Neuron (in vitro differentiated cells): ENCODE data around the gene UCN3.
"Not testable (repeated sequence)": the region's sequence is repeated elsewhere in the genome, so short reads cannot be mapped to it uniquely, and the experiment has no call there.

Experiments
- H2AFZ ChIP-seq: one replicate; pipeline ENCODE4 v1.6.1; 2013; ENCODE audit warnings: low read depth, mild to moderate bottlenecking, inconsistent platforms, low read length, moderate library complexity
- H3K27me3 ChIP-seq: one replicate; pipeline ENCODE4 v1.6.1; 2013; ENCODE audit warnings: low read length; ENCODE audit not compliant: insufficient read depth
- H3K36me3 ChIP-seq: one replicate; pipeline ENCODE4 v1.6.1; 2013; ENCODE audit warnings: low read length; ENCODE audit not compliant: insufficient read depth
- H3K4me1 ChIP-seq: one replicate; pipeline ENCODE4 v1.6.1; 2013; ENCODE audit warnings: low read length; ENCODE audit not compliant: insufficient read depth
- H3K4me3 ChIP-seq: 2 replicates; pipeline ENCODE4 v1.5.1; 2013; ENCODE audit warnings: mild to moderate bottlenecking, low read length, moderate library complexity
- H3K9me3 ChIP-seq: one replicate; pipeline ENCODE4 v1.6.1; 2013; ENCODE audit warnings: low read length

Gene UCN3

DNA sequence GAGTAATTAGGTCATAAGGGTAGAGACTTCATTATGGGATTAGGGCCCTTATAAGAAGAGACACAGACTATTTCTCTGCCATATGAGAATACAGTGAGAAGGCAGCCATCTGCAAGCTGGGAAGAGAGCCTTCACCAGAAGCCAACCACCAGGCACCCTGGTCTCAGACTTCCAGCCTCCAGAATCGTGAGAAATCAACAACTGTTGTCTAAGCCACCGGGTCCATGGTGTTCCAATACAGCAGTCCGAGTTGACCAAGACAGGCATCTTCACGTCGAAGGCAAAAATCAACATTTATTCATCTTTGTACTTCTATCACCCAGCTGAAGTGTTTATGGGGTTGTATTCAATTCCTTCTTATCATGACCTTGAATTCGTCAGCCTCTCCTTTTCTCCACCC lies 34.6 kb downstream of the UCN3 start:
- H3K4me3 ChIP-seq = no peak overlapping the region
- H3K36me3 ChIP-seq = no peaks in the 10 kb centered on the region
- no peaks in the 10 kb centered on the region for H3K4me1 ChIP-seq
- H3K27me3 ChIP-seq = peaks cover 3% of the 10 kb centered on the region
- H2AFZ ChIP-seq = no peak overlapping the region
- H3K9me3 ChIP-seq = no peaks in the 10 kb centered on the region

DNA sequence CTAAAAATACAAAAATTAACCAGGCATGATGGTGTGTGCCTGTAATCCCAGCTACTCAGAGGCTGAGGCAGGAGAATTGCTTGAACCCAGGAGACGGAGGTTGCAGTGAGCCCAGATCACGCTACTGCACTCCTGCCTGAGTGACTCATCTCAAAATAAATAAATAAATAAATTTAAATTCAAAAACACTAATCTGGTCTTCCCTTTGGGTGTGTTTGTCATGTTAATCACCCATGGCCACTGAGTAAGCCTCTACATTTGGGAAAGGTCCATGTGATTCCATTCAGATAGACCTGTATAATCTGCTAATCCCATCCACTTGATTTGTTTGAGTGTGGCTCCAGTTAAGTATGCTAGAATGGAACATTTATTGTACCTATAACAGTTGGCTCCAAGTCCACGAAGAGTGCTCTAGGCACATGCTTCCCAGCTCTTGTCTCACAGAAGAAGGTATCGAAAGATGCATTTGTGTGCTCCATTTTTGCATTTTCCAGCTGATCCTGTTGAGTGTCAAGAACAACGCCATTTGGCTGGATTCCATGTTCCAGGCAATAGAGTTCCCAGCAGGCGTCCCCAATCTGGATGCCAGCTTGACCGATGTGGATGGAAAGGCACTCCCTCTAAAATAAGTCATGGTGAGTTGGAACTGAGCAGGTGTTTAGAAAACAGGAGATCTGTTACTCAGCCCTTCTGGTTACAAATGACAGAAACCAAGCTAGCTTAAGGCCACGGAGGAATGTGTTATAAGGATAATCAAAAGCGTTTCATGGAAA lies 35.9 kb downstream of the UCN3 start:
- H3K4me1 ChIP-seq = no peaks in the 10 kb centered on the region
- H3K27me3 ChIP-seq = peaks cover 3% of the 10 kb centered on the region
- H3K36me3 ChIP-seq = no peaks in the 10 kb centered on the region
- no peak overlapping the region for H3K4me3 ChIP-seq
- H3K9me3 ChIP-seq = no peaks in the 10 kb centered on the region
- no peak overlapping the region for H2AFZ ChIP-seq

DNA sequence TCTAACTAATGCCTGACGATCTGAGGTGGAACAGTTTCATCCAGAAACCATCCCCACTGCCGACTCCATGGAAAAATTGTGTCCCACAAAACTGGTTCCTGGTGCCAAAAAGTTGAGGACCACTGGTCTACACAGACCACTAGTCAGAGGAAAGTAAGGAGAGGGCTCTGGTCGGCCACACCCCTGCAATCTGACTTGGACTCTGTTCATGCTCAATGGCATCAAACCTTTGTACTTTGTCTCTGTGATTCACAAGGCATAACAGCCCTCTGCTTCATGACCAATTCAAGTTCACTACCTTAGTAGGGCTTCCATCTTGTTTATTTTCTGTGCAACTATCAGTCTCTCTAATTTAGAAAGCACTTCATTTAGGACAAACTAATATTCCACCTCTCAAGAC lies 38.0 kb downstream of the UCN3 start:
- H3K9me3 ChIP-seq = no peaks in the 10 kb centered on the region
- no peaks in the 10 kb centered on the region for H3K4me1 ChIP-seq
- H2AFZ ChIP-seq = no peak overlapping the region
- no peaks in the 10 kb centered on the region for H3K36me3 ChIP-seq
- no peak overlapping the region for H3K4me3 ChIP-seq
- peaks cover 3% of the 10 kb centered on the region for H3K27me3 ChIP-seq

DNA sequence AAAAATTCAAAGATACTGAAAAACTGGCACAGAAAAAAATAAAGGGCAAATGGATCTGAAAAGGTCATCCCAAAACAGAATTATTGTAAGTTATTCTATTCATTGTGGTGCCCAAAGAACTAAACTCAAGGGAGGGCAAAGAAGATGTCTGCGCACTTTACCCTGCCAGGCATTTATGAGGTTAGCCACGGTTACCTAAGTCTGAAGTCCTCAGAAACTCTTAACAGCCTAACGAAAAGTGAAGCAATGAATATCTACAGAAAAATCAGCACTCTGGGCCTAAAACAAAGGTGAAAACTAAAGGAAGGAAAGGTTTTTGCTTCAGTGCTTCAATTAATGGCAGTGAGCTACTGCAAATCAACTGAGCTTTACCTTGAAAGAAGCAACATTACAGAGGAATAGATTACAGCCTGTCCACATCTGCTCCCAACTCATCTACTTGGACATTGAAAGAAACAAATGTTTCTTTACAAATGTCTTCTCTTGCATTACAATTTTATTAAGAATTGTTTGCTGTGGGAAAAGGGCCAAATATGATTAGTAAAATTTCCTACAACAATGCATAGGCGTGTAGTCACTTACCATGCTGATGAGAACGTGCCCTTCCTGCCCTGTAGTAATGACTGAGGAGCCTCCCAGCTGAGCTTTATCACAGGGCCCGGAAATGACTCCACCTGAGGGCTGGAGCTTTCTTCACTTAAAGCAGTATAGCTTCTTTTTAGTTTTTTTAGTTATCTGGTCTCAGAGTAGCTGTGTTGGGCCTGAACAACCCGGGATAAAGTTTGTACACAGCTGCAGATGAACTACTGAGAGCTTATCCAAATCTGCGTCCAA lies 39.7 kb downstream of the UCN3 start, which contains the start of gene TUBAL3:
Gene TUBAL3 (minus strand): TSS at position 621 of the 834 bp plus-strand sequence. CDS start 36 bp downstream, at position 585.
- H3K4me1 ChIP-seq = no peaks in the 10 kb centered on the region
- peaks cover 3% of the 10 kb centered on the region for H3K27me3 ChIP-seq
- no peak within 1 kb of the TSS for H2AFZ ChIP-seq
- no peaks in the 10 kb centered on the region for H3K9me3 ChIP-seq
- no peaks in the 10 kb centered on the region for H3K36me3 ChIP-seq
- H3K4me3 ChIP-seq = no peak within 1 kb of the TSS

DNA sequence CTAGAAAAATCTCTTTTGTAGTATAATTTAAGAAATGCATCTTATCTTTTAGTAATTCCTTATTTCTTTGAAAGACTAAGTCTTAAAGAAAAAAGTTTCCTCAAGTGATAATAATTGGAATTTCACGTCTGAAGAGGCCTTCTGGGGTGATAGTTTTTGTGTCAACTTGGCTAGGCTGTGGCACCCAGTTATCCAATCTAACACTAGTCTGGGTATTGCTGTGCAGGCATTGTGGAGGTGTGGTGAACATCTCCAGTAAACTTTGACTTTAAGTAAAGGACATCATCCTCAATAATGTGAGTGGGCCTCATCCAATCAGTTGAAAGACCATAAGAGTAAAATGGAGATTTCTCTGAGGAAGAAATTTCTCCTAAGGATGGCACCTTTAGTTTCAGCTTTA lies 42.2 kb downstream of the UCN3 start:
- Histone ChIP-seq H3K36me3 (no peaks in the 10 kb centered on the region), H3K4me1 (peaks cover under 1% of the 10 kb centered on the region), H3K4me3 (no peak overlapping the region), H3K27me3 (peaks cover 3% of the 10 kb centered on the region), H2AFZ (no peak overlapping the region), H3K9me3 (no peaks in the 10 kb centered on the region)

DNA sequence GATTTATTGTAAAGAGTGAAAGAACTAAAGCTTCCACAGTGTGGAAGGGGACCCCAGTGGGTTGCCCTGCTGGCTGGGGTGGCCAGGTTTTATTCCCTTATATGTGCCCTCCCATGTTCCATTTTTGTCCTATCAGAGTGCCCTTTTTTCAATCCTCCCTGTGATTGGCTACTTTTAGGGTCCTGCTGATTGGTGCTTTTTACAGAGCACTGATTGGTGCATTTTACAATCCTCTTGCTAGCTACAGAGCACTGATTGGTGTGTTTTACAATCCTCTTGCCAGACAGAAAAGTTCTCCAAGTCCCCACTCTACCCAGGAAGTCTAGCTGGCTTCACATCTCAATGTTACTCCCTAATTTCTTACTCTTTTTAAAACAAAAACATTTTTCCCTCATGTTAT lies 46.0 kb downstream of the UCN3 start:
- H3K9me3 ChIP-seq, H2AFZ ChIP-seq, H3K27me3 ChIP-seq, H3K36me3 ChIP-seq, H3K4me3 ChIP-seq: not testable (repeated sequence)
- peaks cover 18% of the 10 kb centered on the region for H3K4me1 ChIP-seq

DNA sequence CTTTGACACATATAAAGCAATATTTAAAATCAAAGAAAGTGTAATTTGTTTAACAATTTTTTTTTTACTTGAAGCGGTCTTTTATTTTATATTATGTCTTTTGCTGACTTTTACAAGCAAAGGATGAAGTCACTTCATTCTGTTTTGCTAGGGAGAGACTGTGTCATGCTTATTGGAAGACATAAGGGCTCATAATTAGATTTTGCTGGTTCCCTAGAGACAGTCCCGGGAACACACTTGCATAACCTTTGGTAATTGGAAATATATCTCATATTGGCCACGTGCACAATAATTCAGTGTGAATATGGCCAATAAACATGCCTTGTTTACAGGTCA lies 47.1 kb downstream of the UCN3 start:
- H3K4me3 ChIP-seq = peak overlapping the region; percentile 69
- H2AFZ ChIP-seq = peak overlapping the region; percentile 75
- peaks cover under 1% of the 10 kb centered on the region for H3K9me3 ChIP-seq

DNA sequence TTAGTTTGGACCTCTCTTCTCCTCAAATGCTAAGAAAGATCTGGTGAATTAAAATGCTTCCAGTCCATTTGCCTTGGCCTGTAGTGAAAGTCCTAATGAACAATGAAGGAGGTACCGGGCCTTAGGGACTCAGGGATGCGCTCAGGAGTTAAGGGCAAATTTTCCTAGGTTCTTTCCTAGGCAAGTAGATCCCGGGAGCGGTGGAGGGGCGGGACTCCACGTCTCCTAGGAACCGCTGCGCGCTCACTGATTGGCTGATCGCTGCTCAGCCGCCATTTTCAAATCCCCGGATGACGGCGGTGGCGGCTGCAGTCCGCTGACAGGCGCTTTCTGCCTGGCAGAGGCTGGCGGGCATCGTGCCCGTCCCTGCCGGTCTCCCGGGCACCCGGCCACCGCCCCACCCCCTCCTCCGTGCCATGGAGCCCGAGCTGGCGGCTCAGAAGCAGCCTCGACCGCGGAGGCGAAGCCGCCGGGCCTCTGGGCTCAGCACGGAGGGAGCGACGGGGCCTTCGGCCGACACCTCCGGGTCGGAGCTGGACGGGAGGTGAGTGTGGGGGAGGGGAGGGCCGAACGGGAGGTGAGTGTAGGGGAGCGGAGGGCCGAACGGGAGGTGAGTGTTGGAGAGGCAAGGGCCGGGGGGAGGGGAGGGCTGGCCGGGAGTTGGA lies 47.6 kb downstream of the UCN3 start, which contains the start of gene NET1:
Gene NET1 (plus strand): TSS at position 281 of the 665 bp plus-strand sequence. CDS start 136 bp downstream, at position 417.
- H3K4me1 ChIP-seq = peaks cover 18% of the 10 kb centered on the region
- H3K27me3 ChIP-seq = no peaks in the 10 kb centered on the region
- H3K9me3 ChIP-seq = peaks cover 4% of the 10 kb centered on the region
- peak within 1 kb of the TSS; percentile 69 for H3K4me3 ChIP-seq
- no peaks in the 10 kb centered on the region for H3K36me3 ChIP-seq
- peak within 1 kb of the TSS; percentile 75 for H2AFZ ChIP-seq

More for the DNA sequence above, 47.1 kb downstream of the UCN3 start:
- peaks cover 18% of the 10 kb centered on the region for H3K4me1 ChIP-seq
- H3K27me3 ChIP-seq = no peaks in the 10 kb centered on the region
- no peaks in the 10 kb centered on the region for H3K36me3 ChIP-seq

DNA sequence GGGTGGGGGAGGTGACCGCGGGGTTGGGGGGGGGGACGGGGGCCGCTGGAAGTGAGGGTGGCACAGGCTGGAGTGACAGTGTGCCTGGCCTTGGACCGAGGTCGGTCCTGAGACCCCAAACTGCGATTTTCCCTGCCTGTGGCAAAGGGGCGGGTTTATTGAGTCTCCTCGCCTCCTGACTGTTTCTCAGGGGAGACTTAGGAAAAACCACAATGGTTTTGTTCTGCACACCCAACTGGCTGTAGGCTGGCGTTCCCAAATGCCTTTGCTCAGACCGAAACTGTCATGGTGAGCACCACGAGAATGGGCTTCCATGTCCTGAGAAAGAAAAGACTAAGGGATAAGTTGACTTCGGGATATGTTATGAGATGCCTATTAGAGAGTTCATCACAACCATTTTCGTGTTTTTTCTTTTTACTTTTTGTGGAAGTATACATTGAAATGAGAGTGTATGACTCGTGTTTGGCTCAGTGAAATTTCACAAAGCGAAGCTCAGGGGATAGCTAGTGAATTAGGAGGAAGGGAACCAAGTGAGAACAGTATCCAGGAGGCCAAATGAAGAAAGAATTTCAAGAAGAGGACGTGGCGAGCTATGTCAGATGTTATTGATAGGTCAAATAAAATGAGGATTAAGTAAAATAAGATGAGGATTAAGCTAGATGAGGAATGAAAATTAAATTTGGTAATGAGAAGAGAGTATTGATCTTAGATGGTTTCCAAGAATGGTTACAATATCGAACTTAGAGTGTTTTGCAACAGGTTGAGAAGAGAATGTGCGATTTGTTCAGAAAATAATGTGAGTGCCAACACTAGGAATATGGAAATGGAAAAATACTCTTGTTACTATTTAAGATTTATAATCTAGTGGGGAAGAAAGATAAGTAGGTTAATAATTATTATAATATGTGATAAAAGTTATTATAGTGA lies 48.5 kb downstream of the UCN3 start:
- Histone ChIP-seq H3K4me3 (peak overlapping the region; percentile 69), H3K27me3 (no peaks in the 10 kb centered on the region), H3K36me3 (no peaks in the 10 kb centered on the region), H2AFZ (no peak overlapping the region), H3K9me3 (peaks cover 4% of the 10 kb centered on the region), H3K4me1 (peaks cover 18% of the 10 kb centered on the region)

DNA sequence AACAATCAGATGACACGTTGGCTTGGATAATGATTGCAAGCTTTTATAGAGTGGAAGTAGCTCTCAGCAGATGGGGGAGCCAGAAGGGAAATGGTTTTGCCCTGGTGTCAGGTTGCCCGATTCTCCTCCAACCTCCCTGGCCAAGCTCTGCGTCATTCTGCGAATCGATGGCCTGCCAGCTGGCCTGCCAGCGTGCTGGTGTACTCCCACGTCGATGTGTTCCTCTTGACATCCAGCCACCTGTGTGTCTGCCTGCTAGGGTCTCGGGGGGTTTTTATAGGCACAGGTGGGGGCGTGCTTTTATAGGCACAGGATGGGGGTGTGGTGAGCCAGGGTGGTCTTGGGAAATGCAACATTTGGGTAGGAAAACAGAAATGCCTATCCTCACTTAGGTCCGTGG lies 52.2 kb downstream of the UCN3 start:
- Histone ChIP-seq H3K4me3 (no peak overlapping the region), H2AFZ (no peak overlapping the region), H3K36me3 (no peaks in the 10 kb centered on the region), H3K9me3 (peaks cover 6% of the 10 kb centered on the region), H3K4me1 (peaks cover 17% of the 10 kb centered on the region), H3K27me3 (no peaks in the 10 kb centered on the region)

DNA sequence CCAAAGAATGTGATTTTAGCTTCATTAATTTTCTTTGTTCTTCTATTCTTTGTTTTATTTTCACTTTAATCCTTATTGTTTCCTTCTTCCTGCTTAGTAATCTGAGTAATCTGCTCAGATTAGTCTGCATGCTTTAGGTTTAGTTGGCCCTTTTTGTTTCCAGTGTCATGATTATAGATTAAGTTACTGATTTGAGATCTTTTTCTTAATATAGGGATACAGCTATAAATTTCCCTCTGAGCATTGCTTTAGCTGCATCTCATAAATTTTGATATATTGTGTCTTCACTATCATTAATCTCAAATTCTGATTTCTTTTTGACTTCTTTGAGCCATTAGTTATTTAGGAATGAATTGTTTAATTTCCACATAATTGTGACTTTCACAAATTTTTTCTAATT lies 53.8 kb downstream of the UCN3 start:
- no peak overlapping the region for H3K4me3 ChIP-seq
- peaks cover 9% of the 10 kb centered on the region for H3K9me3 ChIP-seq
- H2AFZ ChIP-seq = no peak overlapping the region
- H3K27me3 ChIP-seq = no peaks in the 10 kb centered on the region
- peaks cover 9% of the 10 kb centered on the region for H3K4me1 ChIP-seq
- H3K36me3 ChIP-seq = no peaks in the 10 kb centered on the region

DNA sequence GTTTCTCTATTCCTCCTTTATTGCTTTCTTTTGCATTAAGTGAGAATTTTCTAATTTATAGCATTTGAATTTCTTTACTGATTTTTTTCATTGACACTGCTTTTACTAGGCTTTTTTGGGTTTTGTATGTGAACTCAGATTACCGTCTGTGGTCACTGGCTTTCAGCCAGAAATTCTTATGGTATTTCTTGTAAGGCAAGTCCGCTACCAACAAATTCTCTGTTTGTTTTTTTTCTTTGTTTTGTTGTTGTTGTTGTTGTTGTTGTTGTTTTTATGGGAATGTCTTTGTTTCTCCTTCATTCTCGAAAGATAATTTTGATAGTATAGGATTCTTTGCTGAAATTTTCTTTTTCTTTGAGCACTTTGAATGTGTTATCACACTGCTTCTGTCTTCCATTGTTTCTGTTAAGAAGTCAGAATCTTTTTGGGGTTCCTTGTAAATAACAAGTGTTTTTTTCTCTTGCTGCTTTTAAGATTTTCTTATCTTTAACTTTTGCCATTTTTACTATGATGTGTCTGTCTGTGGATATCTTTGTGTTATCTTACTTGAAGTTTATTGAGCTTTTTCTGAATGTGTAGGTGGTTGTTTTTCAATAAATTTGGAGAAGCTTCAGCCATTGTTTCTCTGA lies 54.8 kb downstream of the UCN3 start:
- Histone ChIP-seq H3K27me3 (no peaks in the 10 kb centered on the region), H2AFZ (no peak overlapping the region), H3K36me3 (no peaks in the 10 kb centered on the region), H3K9me3 (peaks cover 9% of the 10 kb centered on the region), H3K4me1 (peaks cover 7% of the 10 kb centered on the region), H3K4me3 (no peak overlapping the region)
